Tibial nerve (tissue), 3 donors: ENCODE measurements around the gene TOMM22.

Experiments
- POLR2A ChIP-seq, 2 donors: fragments of 450-650 bp; IDR thresholded peaks; one replicate each; pipeline ENCODE4 v1.6.1; 2017; ENCODE audit warnings: antibody characterized with exemption in 2 of 2, mild to moderate bottlenecking in 2 of 2, moderate library complexity in 2 of 2
- TF ChIP-seq, protein P1 (sequence below), 5 experiments: fragments of 200-600 bp in 3 of 5; fragments of 450-650 bp in 2 of 5; sonication (generic) in 3 of 5; IDR thresholded peaks; one replicate each; pipeline ENCODE4 v1.5.1; 2016 to 2019; ENCODE audit warnings: antibody characterized with exemption in 5 of 5, mild to moderate bottlenecking in 3 of 5, moderate library complexity in 2 of 5

DNA sequence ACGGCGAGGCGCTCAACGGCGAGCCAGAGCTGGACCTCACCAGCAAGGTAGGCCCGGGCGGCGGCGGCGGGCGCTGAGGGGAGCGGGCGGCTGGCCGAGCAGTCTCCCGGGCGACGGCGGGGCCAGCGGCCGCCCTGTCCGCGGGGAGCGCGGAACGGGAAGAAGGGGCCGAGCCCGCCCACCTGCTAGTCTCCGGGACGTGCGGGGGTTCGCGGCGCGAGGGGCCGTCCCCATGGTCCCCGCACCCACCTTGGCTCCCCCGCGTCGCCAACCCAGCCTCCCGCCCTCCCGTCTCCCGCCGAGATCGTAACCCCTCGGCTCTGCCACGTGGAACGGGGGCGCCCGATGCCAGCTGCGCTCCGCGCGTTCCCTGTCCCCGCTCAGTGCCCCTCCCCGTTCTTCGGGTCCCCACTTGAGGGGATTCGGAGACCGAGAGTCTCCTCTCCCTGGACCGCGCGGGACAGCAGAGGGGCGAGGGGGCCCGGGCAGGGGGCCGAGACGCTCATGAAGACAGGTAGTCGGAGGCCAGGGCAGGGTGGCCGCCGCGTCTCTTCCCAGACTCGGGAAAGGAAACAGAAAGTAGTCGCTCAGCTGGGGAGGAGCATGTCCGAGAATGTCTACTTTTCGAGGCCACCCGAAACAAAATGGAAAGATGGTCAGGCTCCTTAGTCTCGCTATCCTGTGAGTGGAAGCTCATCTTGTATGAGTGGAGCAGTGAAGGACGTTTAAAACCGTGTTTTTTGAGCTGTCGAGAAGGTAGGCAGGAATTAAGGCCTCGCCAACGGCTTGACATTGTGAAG lies 24.5 kb downstream of the TOMM22 start:
- TF ChIP-seq, protein P1, sequence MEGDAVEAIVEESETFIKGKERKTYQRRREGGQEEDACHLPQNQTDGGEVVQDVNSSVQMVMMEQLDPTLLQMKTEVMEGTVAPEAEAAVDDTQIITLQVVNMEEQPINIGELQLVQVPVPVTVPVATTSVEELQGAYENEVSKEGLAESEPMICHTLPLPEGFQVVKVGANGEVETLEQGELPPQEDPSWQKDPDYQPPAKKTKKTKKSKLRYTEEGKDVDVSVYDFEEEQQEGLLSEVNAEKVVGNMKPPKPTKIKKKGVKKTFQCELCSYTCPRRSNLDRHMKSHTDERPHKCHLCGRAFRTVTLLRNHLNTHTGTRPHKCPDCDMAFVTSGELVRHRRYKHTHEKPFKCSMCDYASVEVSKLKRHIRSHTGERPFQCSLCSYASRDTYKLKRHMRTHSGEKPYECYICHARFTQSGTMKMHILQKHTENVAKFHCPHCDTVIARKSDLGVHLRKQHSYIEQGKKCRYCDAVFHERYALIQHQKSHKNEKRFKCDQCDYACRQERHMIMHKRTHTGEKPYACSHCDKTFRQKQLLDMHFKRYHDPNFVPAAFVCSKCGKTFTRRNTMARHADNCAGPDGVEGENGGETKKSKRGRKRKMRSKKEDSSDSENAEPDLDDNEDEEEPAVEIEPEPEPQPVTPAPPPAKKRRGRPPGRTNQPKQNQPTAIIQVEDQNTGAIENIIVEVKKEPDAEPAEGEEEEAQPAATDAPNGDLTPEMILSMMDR (IDR thresholded peaks at IDR 0.05), result no peak
- no peak for TF ChIP-seq POLR2A (IDR thresholded peaks at IDR 0.05)
